Activated B cell treated with CpG ODN at 0.5 μM for 24 hours (primary cell): ENCODE results near the gene ATP6V0A1. TPM values are rescaled to one million over a fixed set of nuclear protein-coding genes. Genes with fewer than 3 reads are reported as not detected.

ENCODE experiments used
- ATAC-seq: fragments of 200-7000 bp; cut with Tn5 transposase; one replicate; pipeline ENCODE4 v1.10.0; 2021; ENCODE audit warnings: low read depth, mild to moderate bottlenecking, moderate library complexity
- CTCF ChIA-PET: fragments of 350-600 bp; sonication (Branson Sonifier 250); formaldehyde crosslinking; loops from one replicate; lab custom pipeline; 2021; ENCODE audit warnings: antibody characterized with exemption; lab: Charles Lee
- POLR2A ChIA-PET: fragments of 350-600 bp; sonication (Branson Sonifier 250); formaldehyde crosslinking; loops from one replicate; lab custom pipeline; 2021; ENCODE audit warnings: antibody characterized with exemption; lab: Charles Lee
- DNase-seq: peaks from one replicate; pipeline ENCODE4 v3.0.0; 2022
- H3K27ac Mint-ChIP-seq: one replicate; pipeline ENCODE4 v1.8.0; 2020; ENCODE audit warnings: mixed read lengths
- H3K27me3 Mint-ChIP-seq: one replicate; pipeline ENCODE4 v1.8.0; 2021; ENCODE audit warnings: mixed read lengths
- H3K36me3 Mint-ChIP-seq: one replicate; pipeline ENCODE4 v1.8.0; 2021; ENCODE audit warnings: low read depth, mixed read lengths
- H3K4me1 Mint-ChIP-seq: one replicate; pipeline ENCODE4 v1.8.0; 2021; ENCODE audit warnings: mixed read lengths
- H3K4me3 Mint-ChIP-seq: one replicate; pipeline ENCODE4 v1.8.0; 2020; ENCODE audit warnings: mild to moderate bottlenecking, mixed read lengths
- H3K9me3 Mint-ChIP-seq: one replicate; pipeline ENCODE4 v1.8.0; 2020; ENCODE audit warnings: mixed read lengths
- intact Hi-C: fragments of 100-400 bp; cut with micrococcal nuclease; formaldehyde crosslinking; loops from one replicate; pipeline ENCODE4 v1.15.1; 2024
- total RNA-seq: library from RNA; stranded (reverse); gene quantifications from 2 replicates; pipeline ENCODE4 v1.2.3, GENCODE V29; 2022
- TF ChIP-seq, protein P1 (sequence below): fragments of 200-600 bp; IDR thresholded peaks from one replicate; pipeline ENCODE4 v1.8.0; 2022; ENCODE audit warnings: antibody characterized with exemption, mild to moderate bottlenecking

Gene ATP6V0A1
- total RNA-seq, 1 donor from 2014 or later = 75.6 TPM

GRCh38 chr17:42459801-42460281 lies 1.2 kb downstream of the ATP6V0A1 start:
- no peak for DNase-seq
- H3K9me3 Mint-ChIP-seq = no peaks in the 10 kb centered on the region
- intact Hi-C loops = loop anchor here (2.0 to 5.0 kb wide), 3 partner anchors 21 to 278 kb away; partner anchors contain the start of gene KCNH4
- H3K4me3 Mint-ChIP-seq = peak overlapping the region; percentile 98
- peaks cover 48% of the 10 kb centered on the region for H3K36me3 Mint-ChIP-seq
- TF ChIP-seq, protein P1, sequence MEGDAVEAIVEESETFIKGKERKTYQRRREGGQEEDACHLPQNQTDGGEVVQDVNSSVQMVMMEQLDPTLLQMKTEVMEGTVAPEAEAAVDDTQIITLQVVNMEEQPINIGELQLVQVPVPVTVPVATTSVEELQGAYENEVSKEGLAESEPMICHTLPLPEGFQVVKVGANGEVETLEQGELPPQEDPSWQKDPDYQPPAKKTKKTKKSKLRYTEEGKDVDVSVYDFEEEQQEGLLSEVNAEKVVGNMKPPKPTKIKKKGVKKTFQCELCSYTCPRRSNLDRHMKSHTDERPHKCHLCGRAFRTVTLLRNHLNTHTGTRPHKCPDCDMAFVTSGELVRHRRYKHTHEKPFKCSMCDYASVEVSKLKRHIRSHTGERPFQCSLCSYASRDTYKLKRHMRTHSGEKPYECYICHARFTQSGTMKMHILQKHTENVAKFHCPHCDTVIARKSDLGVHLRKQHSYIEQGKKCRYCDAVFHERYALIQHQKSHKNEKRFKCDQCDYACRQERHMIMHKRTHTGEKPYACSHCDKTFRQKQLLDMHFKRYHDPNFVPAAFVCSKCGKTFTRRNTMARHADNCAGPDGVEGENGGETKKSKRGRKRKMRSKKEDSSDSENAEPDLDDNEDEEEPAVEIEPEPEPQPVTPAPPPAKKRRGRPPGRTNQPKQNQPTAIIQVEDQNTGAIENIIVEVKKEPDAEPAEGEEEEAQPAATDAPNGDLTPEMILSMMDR = no peak
- H3K4me1 Mint-ChIP-seq = peaks cover 60% of the 10 kb centered on the region
- POLR2A ChIA-PET = interaction anchor here (0.6 to 1.5 kb wide), 4 partner anchors 26 to 171 kb away, joined by 3 to 14 read pairs (median 4); partner anchors contain the start of genes STAT3 and STAT5A
- peak overlapping the region; percentile 95 for H3K27ac Mint-ChIP-seq
- no peaks in the 10 kb centered on the region for H3K27me3 Mint-ChIP-seq
- CTCF ChIA-PET = interaction anchor here (0.7 to 2.6 kb wide), 6 partner anchors 18 to 76 kb away, joined by 3 to 13 read pairs (median 4); partner anchors contain the start of gene STAT3
- peak; percentile 12 for ATAC-seq

DNA sequence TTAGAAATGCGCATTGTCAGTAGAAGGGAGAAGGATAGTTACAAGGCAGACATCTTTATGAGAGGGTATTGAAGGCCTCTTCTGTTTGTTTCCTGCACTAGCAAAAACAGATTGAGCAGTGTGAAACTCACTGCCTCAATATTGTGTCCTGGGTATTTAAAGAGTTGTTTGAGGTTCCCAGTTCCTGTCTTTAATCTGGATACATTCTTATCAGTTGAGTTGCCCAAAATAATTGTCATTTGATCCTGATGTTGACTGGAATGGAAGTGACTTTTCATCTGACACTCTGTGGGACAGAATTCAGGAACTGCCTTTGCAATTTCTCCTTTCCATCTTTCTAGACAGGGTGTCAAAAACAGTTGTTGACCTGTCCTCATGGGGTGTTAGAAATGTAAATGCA lies 1.7 kb downstream of the ATP6V0A1 start:
- Mint-ChIP-seq H3K36me3 (peaks cover 48% of the 10 kb centered on the region), H3K27ac (peak overlapping the region; percentile 95), H3K9me3 (no peaks in the 10 kb centered on the region), H3K27me3 (no peaks in the 10 kb centered on the region), H3K4me3 (peak overlapping the region; percentile 98), H3K4me1 (peaks cover 55% of the 10 kb centered on the region)
- ATAC-seq (no peak), DNase-seq (no peak)
- intact Hi-C loops = no loop called here
- POLR2A ChIA-PET = interaction anchor here (0.6 to 1.5 kb wide), 4 partner anchors 26 to 172 kb away, joined by 3 to 14 read pairs (median 4); partner anchors contain the start of genes STAT3 and STAT5A
- CTCF ChIA-PET = interaction anchor here (0.7 to 2.6 kb wide), 5 partner anchors 26 to 75 kb away, joined by 3 to 13 read pairs (median 4); partner anchors contain the start of gene STAT3
- TF ChIP-seq, protein P1 = no peak

- Mint-ChIP-seq H3K27ac (no peak overlapping the region), H3K36me3 (peaks cover 75% of the 10 kb centered on the region), H3K27me3 (no peaks in the 10 kb centered on the region), H3K4me1 (peaks cover 26% of the 10 kb centered on the region), H3K4me3 (no peak overlapping the region), H3K9me3 (no peaks in the 10 kb centered on the region)
- ChIA-PET POLR2A (interaction anchor here (0.7 kb wide), 1 partner anchor 240 kb away, joined by 3 read pairs; no protein-coding TSS in a partner anchor), CTCF (interaction anchor here (1.0 to 1.7 kb wide), 4 partner anchors 10 to 58 kb away, joined by 3 to 5 read pairs (median 4); no protein-coding TSS in a partner anchor)
- intact Hi-C loops = no loop called here
- DNase-seq = no peak
- TF ChIP-seq, protein P1 = no peak
- no peak for ATAC-seq
Measured at GRCh38 chr17:42463976-42464400, 5.3 kb downstream of the ATP6V0A1 start.

DNA sequence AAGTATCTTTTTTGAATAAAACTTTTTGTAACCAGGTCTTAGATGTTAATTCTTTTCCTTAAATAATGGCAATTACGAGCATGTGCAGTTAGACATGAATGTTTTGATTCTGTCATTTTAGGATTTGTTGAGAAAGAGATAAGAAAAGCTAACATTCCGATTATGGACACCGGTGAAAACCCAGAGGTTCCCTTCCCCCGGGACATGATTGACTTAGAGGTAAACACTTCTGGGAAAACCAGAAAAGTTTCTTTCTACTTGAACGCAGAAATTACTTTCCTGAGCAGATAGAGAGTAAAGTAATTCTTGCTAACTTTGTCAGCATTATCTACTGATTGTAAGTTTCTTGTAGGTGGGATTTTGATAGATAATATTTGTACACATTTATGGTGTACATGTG lies 9.2 kb downstream of the ATP6V0A1 start:
- no peak overlapping the region for H3K27ac Mint-ChIP-seq
- ChIA-PET CTCF (no interaction called here), POLR2A (no interaction called here)
- ATAC-seq (no peak), DNase-seq (no peak)
- peaks cover 4% of the 10 kb centered on the region for H3K4me1 Mint-ChIP-seq
- H3K4me3 Mint-ChIP-seq = no peak overlapping the region
- intact Hi-C loops = no loop called here
- TF ChIP-seq, protein P1 = no peak
- H3K27me3 Mint-ChIP-seq = no peaks in the 10 kb centered on the region
- H3K9me3 Mint-ChIP-seq = no peaks in the 10 kb centered on the region
- peaks cover 79% of the 10 kb centered on the region for H3K36me3 Mint-ChIP-seq
